T1000 (cell line): Measurements from ENCODE around the gene KDM6A.
"Not testable (repeated sequence)": the region's sequence is repeated elsewhere in the genome, so short reads cannot be mapped to it uniquely, and the experiment has no call there.

Experiments
- DNase-seq: peaks from one replicate; lab custom pipeline; 2025; ENCODE audit warnings: mixed read lengths; lab: John Stamatoyannopoulos, UW

Gene KDM6A

DNA sequence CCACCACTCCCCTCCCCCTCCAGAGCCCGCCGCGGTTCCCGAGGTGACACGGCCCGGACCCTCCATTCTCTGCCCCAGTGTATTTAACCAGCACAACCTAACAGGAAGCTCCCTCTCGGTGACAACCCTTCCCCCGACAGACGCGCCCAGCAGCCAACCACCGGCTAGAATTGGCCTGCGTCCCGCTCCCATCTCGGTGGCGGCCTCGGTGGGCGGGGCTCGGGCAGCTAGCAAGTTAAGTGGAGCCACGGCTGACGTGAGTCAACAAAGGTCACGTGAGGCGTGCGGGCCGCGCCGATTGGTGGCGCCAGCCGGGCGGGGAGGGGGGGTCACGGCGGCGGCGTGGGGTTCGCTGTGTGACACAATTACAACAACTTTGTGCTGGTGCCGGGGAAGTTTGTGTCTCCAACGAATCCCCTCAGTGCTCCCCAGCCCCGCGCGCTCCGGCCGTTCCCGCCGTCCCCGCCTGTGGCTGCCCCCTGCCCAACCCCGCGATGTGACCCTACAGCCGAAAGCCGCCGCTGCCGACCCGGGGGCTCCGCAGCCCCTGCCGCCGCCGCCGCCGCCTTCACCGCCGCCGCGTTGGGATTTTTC is at the start of gene KDM6A:
Gene KDM6A (plus strand): TSS at position 368 of the 594 bp plus-strand sequence. CDS start 364 bp downstream, outside the sequence.
- DNase-seq = peak; percentile 89

DNA sequence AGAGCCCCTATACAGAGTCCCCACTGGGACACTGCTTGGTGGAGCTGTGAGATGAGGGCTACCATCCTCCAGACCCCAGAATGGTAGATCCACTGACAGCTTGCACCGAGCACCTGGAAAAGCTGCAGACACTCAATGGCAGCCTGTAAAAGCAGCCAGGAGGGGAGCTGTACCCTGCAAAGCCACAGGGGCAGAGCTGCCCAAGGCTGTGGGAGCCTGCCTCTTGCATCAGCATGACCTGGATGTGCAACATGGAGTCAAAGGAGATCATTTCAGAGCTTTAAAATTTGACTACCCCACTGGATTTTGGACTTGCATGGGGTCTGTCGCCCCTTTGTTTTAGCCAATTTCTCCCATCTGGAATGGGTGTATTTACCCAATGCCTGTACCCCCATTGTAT is 49.8 kb upstream of the KDM6A start:
- not testable (repeated sequence) for DNase-seq

- no peak for DNase-seq
Observed at GRCh38 chrX:44828008-44828605, 44.9 kb upstream of the KDM6A start.

- DNase-seq = no peak
Observed at GRCh38 chrX:44829832-44830231, 43.2 kb upstream of the KDM6A start.

DNA sequence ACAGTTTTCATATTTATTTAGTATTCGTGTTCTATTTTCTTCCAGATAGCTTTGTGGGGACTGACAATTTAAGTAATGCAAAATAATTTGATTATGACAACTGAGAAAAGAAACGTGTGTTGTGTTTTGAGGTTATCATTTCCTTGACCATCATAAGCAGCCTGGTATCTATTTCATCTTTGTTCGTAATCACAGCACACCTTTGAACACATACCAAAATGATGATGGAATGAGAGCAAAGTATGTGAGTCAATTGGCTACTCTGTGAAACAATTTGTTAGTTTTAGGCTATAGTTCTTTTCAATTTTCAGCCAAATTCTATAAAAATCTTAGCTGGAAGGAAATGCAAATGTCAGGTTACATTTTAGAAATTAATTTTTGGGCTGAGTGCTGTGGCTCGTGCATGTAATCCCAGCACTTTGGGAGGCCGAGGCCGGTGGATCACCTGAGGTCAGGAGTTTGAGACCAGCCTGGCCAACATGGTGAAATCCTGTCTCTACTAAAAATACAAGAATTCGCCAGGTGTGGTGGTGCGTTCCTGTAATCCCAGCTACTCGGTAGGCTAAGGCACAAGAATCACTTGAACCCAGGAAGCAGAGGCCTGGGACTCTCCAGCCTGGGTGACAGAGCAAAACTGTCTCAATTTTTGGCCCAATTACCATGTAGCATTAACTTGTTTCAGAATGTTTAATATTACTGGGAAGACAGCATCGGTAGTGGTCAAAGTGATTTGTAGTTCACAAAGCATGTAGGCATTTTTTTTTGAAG is 30.3 kb upstream of the KDM6A start:
- no peak for DNase-seq

DNA sequence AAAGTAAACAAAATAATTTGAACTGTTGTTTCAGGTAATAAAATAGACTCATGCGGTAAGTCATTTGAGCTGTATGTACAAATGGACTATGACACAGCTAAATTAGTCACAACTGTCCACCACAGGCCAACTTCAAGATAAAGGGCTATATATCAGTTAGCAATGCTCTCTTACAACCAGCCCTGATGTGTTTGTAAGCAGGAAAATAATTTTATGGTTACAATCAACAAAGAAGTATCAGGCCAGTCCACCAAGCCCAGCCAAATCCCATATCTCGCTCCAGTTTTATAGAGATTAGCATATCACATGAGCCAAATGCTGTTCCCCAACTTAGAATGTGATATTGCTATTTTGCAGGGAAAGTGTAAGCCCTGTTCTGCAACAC is 29.7 kb upstream of the KDM6A start:
- DNase-seq = no peak

- no peak for DNase-seq
Observed at GRCh38 chrX:44843753-44844152, 29.2 kb upstream of the KDM6A start, which contains the start of gene DUSP21. Gene DUSP21, plus strand, starts transcription at chrX:44844021. Its CDS starts 112 bp downstream, at chrX:44844133.

GRCh38 chrX:44844204-44844603 is 28.8 kb upstream of the KDM6A start:
- no peak for DNase-seq

DNA sequence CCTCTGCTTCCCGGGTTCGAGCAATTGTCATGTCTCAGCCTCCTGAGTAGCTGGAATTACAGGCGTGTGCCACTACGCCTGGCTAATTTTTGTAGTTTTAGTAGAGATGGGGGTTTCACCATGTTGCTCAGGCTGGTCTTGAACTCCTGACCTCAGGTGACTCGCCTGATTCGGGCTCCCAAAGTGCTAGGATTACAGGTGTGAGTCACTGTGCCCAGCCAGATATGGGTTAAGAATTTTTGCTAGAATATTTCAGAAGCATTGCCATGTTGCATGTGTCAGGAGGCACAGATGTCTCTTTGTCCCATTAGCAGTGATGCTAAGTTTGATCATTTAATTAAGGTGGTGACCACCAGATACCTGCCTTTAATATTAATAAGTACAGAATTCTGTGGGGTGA is 22.1 kb upstream of the KDM6A start:
- DNase-seq = not testable (repeated sequence)

- DNase-seq = no peak
Observed at GRCh38 chrX:44871114-44871645, 1.8 kb upstream of the KDM6A start.

GRCh38 chrX:44871931-44872820 is 812 bp upstream of the KDM6A start:
- DNase-seq = peak; percentile 11

- no peak for DNase-seq
Observed at GRCh38 chrX:44873415-44874276, 658 bp downstream of the KDM6A start.

DNA sequence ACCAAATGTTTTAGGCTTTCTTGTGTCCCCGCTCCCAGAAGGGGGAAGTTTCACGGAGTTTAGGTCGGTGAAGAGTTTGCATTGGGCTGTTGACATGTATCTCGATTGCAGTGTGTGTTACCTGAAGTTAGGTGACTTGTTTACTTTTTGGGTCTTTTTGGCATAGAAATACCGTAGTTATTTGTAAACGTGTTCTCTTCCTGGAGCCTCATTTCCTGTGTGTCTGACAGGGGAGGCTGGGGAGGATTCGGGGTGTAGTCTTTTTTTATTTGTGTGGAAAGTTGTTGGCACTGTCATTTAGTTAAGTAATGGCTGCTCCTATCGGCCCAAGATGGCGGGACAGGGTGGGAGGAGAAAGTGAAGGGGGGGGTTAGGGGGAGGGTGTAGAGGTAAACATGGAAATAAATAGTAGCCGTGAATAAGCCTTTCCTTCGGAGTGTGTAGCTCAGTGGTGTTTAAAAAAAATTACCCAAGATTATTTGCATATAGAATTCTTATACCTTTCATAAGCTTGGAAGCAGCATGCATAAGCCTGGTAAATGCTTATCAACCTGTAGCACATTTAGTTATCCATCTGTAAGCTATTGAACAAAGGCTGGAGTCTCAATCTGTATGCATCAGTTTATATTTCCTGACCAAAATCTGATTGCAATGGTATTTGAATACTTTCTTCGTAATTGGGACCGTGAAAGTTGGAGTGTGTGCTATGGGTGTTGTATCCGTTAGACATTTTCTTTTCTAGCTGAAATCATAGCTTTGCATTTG is 1.6 kb downstream of the KDM6A start:
- no peak for DNase-seq

DNA sequence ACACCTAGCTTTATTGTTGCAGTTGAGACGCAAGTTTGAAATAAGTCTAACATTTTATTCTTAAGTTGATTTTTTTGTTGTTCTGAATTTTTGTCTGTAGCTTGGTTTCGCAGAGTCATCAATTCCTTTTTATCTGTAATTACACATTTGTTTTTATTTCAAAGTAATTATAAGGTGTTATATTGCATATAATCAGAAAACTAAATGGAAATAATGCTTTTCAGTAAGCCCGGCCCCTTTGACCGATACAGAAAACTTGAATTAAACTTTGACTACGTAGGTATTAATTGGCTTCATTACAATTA is 2.1 kb downstream of the KDM6A start:
- no peak for DNase-seq

DNA sequence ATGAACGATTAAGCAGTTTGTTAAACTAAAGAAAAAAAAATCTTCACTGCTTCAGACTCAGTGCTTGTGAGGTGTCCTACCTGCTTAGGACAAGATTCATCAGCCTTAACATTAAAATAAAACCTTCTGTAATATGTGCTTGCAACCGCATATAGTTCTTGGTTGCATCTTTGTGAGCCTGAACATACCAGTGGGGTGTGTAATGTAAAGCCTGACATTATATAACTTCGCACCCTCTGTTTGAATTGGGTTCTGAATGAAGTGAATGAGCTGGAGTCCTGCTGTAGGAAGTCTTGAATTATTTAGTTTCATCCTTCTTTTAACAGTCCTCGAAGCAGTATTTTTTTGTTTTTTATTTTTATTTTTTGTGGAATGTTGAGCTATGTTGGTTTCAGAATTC is 3.1 kb downstream of the KDM6A start:
- DNase-seq = no peak

DNA sequence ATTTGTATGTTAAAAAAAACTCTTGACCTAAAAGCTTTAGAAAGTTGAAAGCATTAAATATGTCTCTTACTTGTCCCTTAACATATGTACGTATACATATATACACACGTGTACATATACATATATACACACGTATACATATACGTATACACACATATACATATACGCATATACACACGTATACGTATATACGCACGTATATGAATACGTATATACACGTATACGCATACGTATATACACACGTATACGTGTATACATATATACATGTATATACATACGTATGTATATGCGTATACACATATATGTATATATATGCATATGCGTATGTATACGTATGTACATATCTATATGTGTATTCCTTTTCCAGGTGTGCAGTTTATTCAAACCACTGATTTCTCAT is 3.8 kb downstream of the KDM6A start:
- no peak for DNase-seq

- DNase-seq = no peak
Observed at GRCh38 chrX:44878780-44879179, 5.8 kb downstream of the KDM6A start.

DNA sequence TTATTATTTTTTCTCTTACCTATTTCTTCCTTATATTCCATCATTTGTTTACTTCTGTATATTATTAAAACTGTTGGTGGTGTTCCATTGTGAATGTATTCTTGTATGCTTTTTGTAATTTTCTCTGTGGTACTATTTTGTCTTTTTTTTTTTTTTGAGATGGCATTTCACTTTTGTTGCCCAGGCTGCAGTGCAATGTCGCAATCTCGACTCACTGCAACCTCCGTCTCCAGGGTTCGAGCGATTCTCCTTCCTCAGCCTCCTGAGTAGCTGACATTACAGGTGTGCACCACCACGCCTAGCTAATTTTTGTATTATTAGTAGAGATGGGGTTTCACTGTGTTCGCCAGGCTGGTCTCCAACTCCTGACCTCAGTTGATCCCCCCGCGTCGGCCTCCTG is 8.6 kb downstream of the KDM6A start:
- no peak for DNase-seq

DNA sequence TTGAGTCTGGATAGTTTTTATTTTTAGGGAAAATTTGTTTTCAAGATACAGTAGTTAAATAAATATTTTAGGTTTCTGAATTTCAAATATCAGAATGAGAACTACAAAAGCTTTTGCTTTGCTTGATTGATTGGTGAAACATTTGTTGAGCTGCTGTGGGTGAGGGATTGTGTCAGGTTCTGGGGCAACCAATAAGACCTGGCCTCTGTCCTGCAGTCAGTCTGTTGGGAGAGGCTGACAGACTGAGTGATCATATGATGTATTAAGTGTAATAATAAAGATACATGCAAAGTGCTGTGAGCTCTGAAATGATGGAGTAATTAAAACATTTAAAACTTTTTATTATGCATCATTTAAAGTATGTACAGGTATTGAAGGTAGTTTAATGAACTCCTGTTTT is 9.6 kb downstream of the KDM6A start:
- DNase-seq = no peak

DNA sequence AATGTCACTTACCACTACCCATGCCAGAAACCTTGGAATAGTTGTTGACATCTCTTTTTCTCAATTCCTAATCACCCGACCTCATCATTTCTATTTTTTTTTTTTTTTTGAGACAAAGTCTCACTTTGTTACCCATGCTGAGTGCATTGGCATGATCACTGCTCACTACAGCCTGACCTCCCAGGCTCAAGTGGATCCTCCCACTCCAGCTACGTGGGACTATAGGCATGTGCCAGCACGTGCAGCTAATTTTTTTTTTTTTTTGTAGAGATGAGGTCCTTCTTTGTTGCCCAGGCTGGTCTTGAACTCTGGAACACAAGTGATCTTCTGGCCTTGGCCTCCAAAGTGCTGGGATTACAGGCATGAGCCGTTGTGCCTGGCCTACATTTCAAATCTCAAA is 12.0 kb downstream of the KDM6A start:
- DNase-seq = no peak
